CD4-positive, alpha-beta T cell treated with Interleukin-15 for 1 hour (primary cell): ENCODE data around the gene PET117.
"Not testable (repeated sequence)": the region's sequence is repeated elsewhere in the genome, so short reads cannot be mapped to it uniquely, and the experiment has no call there.

ENCODE experiments used
- DNase-seq: peaks from one replicate; pipeline ENCODE4 v3.0.0-alpha.2; 2020

PET117 gene

GRCh38 chr20:18165553-18165952 is 27.9 kb downstream of the PET117 start:
- DNase-seq: no peak

GRCh38 chr20:18166241-18166881 is 28.7 kb downstream of the PET117 start:
- no peak for DNase-seq

- no peak for DNase-seq
Measured at GRCh38 chr20:18166950-18167349, 29.3 kb downstream of the PET117 start.

GRCh38 chr20:18172379-18172778 is 34.7 kb downstream of the PET117 start:
- no peak for DNase-seq

- DNase-seq: no peak
Measured at GRCh38 chr20:18174906-18175683, 37.4 kb downstream of the PET117 start.

GRCh38 chr20:18176318-18176785 is 38.7 kb downstream of the PET117 start:
- no peak for DNase-seq

GRCh38 chr20:18180366-18180765 is 42.7 kb downstream of the PET117 start:
- DNase-seq: not testable (repeated sequence)

GRCh38 chr20:18180815-18181214 is 43.2 kb downstream of the PET117 start:
- no peak for DNase-seq

- no peak for DNase-seq
Measured at GRCh38 chr20:18187020-18187419, 49.4 kb downstream of the PET117 start.

GRCh38 chr20:18188434-18188833 is 50.8 kb downstream of the PET117 start:
- no peak for DNase-seq

GRCh38 chr20:18190338-18191233 is 52.9 kb downstream of the PET117 start:
- no peak for DNase-seq

- DNase-seq: no peak
Measured at GRCh38 chr20:18191306-18191705, 53.6 kb downstream of the PET117 start.
